Mesenchymal stem cell (in vitro differentiated cells and primary cell): ENCODE results near the gene SNX8.

Source experiments
- DNase-seq: peaks from one replicate; pipeline ENCODE4 v3.0.0-alpha.2; 2013
- H2AFZ ChIP-seq: one replicate; pipeline ENCODE4 v1.6.1; 2013; ENCODE audit warnings: low read depth, mild to moderate bottlenecking, control low read depth, inconsistent platforms, low read length, moderate library complexity
- H2AK5ac ChIP-seq: 2 replicates; pipeline ENCODE4 v1.6.1; 2013; ENCODE audit warnings: low read length, moderate library complexity, mild to moderate bottlenecking, inconsistent platforms; ENCODE audit not compliant: severe bottlenecking
- H2BK120ac ChIP-seq: one replicate; pipeline ENCODE4 v1.6.1; 2013; ENCODE audit warnings: low read depth, mild to moderate bottlenecking, inconsistent platforms, low read length, moderate library complexity
- H2BK12ac ChIP-seq, 2 experiments: one replicate each; pipeline ENCODE4 v1.6.1; 2013; ENCODE audit warnings: inconsistent platforms in 2 of 2, low read length in 2 of 2, mild to moderate bottlenecking in 2 of 2, moderate library complexity in 2 of 2, control low read depth in 1 of 2
- H2BK15ac ChIP-seq: one replicate; pipeline ENCODE4 v1.6.1; 2013; ENCODE audit warnings: mild to moderate bottlenecking, low read depth, inconsistent platforms; ENCODE audit not compliant: poor library complexity, severe bottlenecking
- H2BK5ac ChIP-seq: 2 replicates; pipeline ENCODE4 v1.6.1; 2013; ENCODE audit warnings: low read depth, mild to moderate bottlenecking, low read length, control low read depth, inconsistent platforms; ENCODE audit not compliant: poor library complexity, severe bottlenecking
- H3K14ac ChIP-seq, 2 experiments: one replicate each; pipeline ENCODE4 v1.6.1; 2013; ENCODE audit warnings: inconsistent platforms in 2 of 2, low read length in 2 of 2, control low read depth in 1 of 2, mild to moderate bottlenecking in 1 of 2, moderate library complexity in 1 of 2
- H3K18ac ChIP-seq, 2 experiments: one replicate each; pipeline ENCODE4 v1.6.1; 2013; ENCODE audit warnings: inconsistent platforms in 2 of 2, low read length in 2 of 2, control low read depth in 1 of 2, low read depth in 1 of 2, mild to moderate bottlenecking in 1 of 2
- H3K23ac ChIP-seq, 2 experiments: one replicate each; pipeline ENCODE4 v1.6.1; 2013; ENCODE audit warnings: inconsistent platforms in 2 of 2, low read length in 2 of 2, mild to moderate bottlenecking in 2 of 2, moderate library complexity in 2 of 2, control low read depth in 1 of 2
- H3K27ac ChIP-seq: 2 replicates; pipeline ENCODE4 v1.5.1; 2013; ENCODE audit warnings: mild to moderate bottlenecking, moderate library complexity, low read length, control low read depth, inconsistent platforms; ENCODE audit not compliant: poor library complexity, severe bottlenecking
- H3K27me3 ChIP-seq, 2 experiments: 2 replicates each; pipeline versions ENCODE4 v1.6.1 to v1.7.0; 2013; ENCODE audit warnings: low read length in 2 of 2, mild to moderate bottlenecking in 2 of 2, moderate library complexity in 2 of 2, control low read depth in 1 of 2, inconsistent platforms in 1 of 2; ENCODE audit not compliant: control insufficient read depth in 1 of 2, insufficient read depth in 1 of 2
- H3K36me3 ChIP-seq, 2 experiments: 2 replicates each; pipeline versions ENCODE4 v1.6.1 to v1.7.0; 2013; ENCODE audit warnings: low read length in 2 of 2, control low read depth in 1 of 2, inconsistent platforms in 1 of 2, low read depth in 1 of 2, mild to moderate bottlenecking in 1 of 2; ENCODE audit not compliant: insufficient read depth in 2 of 2, control insufficient read depth in 1 of 2
- H3K4ac ChIP-seq, 2 experiments: one replicate each; pipeline ENCODE4 v1.6.1; 2013; ENCODE audit warnings: inconsistent platforms in 2 of 2, low read length in 2 of 2, mild to moderate bottlenecking in 2 of 2, moderate library complexity in 2 of 2, control low read depth in 1 of 2, low read depth in 1 of 2
- H3K4me1 ChIP-seq: 2 replicates; pipeline ENCODE4 v1.6.1; 2013; ENCODE audit warnings: low read depth, low read length, control low read depth; ENCODE audit not compliant: control insufficient read depth, insufficient read depth
- H3K4me2 ChIP-seq: 2 replicates; pipeline ENCODE4 v1.6.1; 2013; ENCODE audit warnings: low read length, mild to moderate bottlenecking, inconsistent platforms; ENCODE audit not compliant: poor library complexity, severe bottlenecking
- H3K4me3 ChIP-seq, 2 experiments: 2 replicates each; pipeline versions ENCODE4 v1.5.1 to v1.7.0; 2013; ENCODE audit warnings: low read length in 2 of 2, mild to moderate bottlenecking in 2 of 2, control low read depth in 1 of 2, low read depth in 1 of 2; ENCODE audit not compliant: insufficient read depth in 1 of 2
- H3K79me1 ChIP-seq: replicated peaks from 2 replicates; pipeline ENCODE4 v1.6.1; 2013; ENCODE audit warnings: mild to moderate bottlenecking, control low read depth, low read length, inconsistent platforms; ENCODE audit not compliant: poor library complexity, severe bottlenecking
- H3K9ac ChIP-seq: 2 replicates; pipeline ENCODE4 v1.7.0; 2013; ENCODE audit warnings: mild to moderate bottlenecking, low read length, moderate library complexity
- H3K9me3 ChIP-seq: 2 replicates; pipeline ENCODE4 v1.7.0; 2013; ENCODE audit warnings: mild to moderate bottlenecking, low read length; ENCODE audit not compliant: control insufficient read depth
- H4K8ac ChIP-seq: one replicate; pipeline ENCODE4 v1.6.1; 2013; ENCODE audit warnings: inconsistent platforms, mild to moderate bottlenecking, low read length, moderate library complexity
- H4K91ac ChIP-seq: one replicate; pipeline ENCODE4 v1.6.1; 2013; ENCODE audit warnings: mild to moderate bottlenecking, low read length, inconsistent platforms
- WGBS: methylation state at CpG from one replicate; pipeline ENCODE4 v1.1.7; 2013; ENCODE audit warnings: mixed read lengths; 5-methylcytosine and 5-hydroxymethylcytosine counted together

The SNX8 gene

DNA sequence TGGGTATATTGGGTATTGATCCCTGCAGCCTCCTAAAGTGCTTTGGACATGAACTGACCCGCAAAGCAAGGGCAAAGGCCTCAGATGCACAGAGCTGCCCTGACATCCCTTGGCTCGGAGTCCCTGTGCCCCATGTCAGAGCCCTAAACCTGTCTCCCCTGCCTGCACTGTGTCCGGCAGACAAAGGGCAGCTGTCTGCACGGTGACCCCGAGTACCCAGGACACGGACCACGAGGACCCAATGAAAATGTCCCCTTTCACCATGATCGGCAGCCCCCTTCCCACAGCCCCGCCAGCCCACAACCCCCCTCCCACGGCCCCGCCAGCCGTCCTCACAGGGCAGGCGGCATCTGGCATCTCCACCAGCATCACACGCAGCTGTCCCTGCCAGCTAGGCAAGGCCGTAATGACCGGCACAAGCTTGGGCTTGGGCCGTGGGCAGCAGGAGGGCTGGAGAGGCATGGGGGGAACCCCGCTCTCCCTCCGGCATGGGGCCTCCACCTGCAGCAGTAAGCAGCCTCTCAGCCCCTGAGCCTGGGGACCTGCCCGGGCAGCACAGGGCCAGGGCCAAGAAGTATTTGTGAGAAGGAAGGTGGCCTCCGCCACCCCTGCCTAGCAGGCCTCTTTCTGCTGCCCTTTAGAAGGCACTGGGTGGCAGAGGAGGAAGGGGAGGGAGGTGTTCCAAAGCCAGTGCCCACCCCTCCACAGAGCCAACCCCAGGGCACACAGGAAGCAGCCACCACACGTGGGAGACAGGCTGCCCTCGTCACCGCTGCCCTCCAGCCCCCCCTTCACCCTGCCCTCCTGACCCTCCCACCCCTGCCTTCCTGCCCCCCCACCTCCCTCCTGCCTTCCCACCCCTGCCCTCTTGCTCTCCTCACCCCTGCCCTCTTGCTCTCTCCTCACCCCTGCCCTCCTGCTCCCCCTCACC is 62.1 kb downstream of the SNX8 start:
- H3K14ac ChIP-seq, result no peak overlapping the region

DNA sequence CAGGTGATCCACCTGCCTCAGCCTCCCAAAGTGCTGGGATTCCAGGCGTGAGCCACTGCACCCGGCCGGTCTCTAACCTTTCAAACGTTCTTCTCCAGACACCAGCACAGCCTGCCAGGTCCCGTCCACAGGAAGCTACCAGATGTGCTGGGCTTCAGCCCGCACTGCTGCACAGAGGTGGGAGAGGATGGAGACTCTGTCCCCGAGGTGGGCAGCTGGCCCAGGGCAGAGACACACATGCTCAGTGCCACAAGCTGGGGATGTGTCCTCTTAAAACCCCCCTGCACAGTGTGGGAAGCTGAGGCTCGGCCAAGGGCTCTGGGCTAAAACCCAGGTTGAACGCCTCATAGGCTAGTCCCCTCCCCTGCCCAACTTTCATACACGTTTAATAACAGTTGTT is 62.9 kb downstream of the SNX8 start:
- no peak overlapping the region for H3K23ac ChIP-seq

More for the DNA sequence above, 62.1 kb downstream of the SNX8 start:
- Histone ChIP-seq H2AK5ac (no peak overlapping the region), H3K9me3 (no peaks in the 10 kb centered on the region), H3K36me3 (peaks cover 39 to 66% of the 10 kb centered on the region in 2 experiments), H3K27me3 (no peaks in the 10 kb centered on the region), H3K27ac (no peak overlapping the region), H3K4me1 (peaks cover 49% of the 10 kb centered on the region), H3K9ac (no peak overlapping the region), H3K4ac (no peak overlapping the region), H3K23ac (no peak overlapping the region), H2BK120ac (no peak overlapping the region), H3K4me3 (no peak overlapping the region), H2BK5ac (no peak overlapping the region), H2BK12ac (no peak overlapping the region), H3K4me2 (no peak overlapping the region), H4K8ac (no peak overlapping the region), H2AFZ (no peak overlapping the region), H3K79me1 (peaks cover 15% of the 10 kb centered on the region), H2BK15ac (peak overlapping the region; percentile 44), H4K91ac (peak overlapping the region; percentile 62), H3K18ac (peak overlapping the region in 1 of 2 experiments; percentile 37)
- WGBS, result 87% methylated on average over 22 of the region's 24 CpGs
- no peak for DNase-seq

DNA sequence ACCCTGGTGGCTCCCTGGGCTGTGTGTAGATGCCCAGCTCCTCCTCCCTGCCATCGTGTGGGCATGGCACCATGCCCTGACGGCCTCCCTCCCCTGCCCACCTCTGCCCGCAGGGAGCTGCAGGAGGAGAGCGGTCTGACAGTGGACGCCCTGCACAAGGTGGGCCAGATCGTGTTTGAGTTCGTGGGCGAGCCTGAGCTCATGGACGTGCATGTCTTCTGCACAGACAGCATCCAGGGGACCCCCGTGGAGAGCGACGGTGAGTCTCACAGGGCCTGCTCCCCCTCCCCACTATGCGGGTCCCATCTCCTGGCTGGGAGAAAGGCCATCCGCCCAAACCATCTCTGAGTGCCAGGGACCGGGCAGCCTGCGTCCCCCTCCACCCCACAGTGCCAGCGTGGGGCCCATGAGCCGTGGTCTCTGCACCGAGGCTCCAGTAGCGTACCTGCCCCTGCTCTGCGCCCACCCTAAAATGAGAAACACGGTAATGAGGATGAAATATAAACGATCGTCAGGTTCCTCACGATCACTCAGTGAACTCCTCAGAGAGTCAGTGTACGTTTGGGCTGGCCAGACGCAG is 64.4 kb downstream of the SNX8 start:
- peaks cover 36% of the 10 kb centered on the region for H3K4me1 ChIP-seq
- 94% methylated on average over 27 of the region's 27 CpGs for WGBS
- peak overlapping the region in 1 of 2 experiments; percentile 57 for H3K4me3 ChIP-seq
- no peaks in the 10 kb centered on the region for H3K9me3 ChIP-seq
- H2AFZ ChIP-seq, result no peak overlapping the region
- peaks cover 17% of the 10 kb centered on the region for H3K79me1 ChIP-seq
- peak overlapping the region; percentile 88 for H2AK5ac ChIP-seq
- H3K18ac ChIP-seq, result peak overlapping the region; percentile 71 to 90
- peak overlapping the region; percentile 29 for H2BK15ac ChIP-seq
- no peak for DNase-seq
- peak overlapping the region in 1 of 2 experiments; percentile 37 for H3K14ac ChIP-seq
- peak overlapping the region; percentile 69 to 93 for H3K4ac ChIP-seq
- no peaks in the 10 kb centered on the region for H3K27me3 ChIP-seq
- no peak overlapping the region for H3K4me2 ChIP-seq
- peak overlapping the region; percentile 91 for H3K27ac ChIP-seq
- H3K36me3 ChIP-seq, result peaks cover 22 to 46% of the 10 kb centered on the region in 2 experiments
- H4K91ac ChIP-seq, result peak overlapping the region; percentile 100
- H3K9ac ChIP-seq, result peak overlapping the region; percentile 87
- peak overlapping the region in 1 of 2 experiments; percentile 27 for H3K23ac ChIP-seq
- H2BK5ac ChIP-seq, result peak overlapping the region; percentile 77
- H2BK120ac ChIP-seq, result peak overlapping the region; percentile 56
- H2BK12ac ChIP-seq, result peak overlapping the region; percentile 71 to 98
- peak overlapping the region; percentile 97 for H4K8ac ChIP-seq

More for the DNA sequence above, 62.9 kb downstream of the SNX8 start:
- Histone ChIP-seq H2BK15ac (no peak overlapping the region), H2BK5ac (no peak overlapping the region), H2BK12ac (no peak overlapping the region), H3K14ac (no peak overlapping the region), H3K27me3 (no peaks in the 10 kb centered on the region), H3K4me2 (no peak overlapping the region), H3K4me3 (no peak overlapping the region), H3K79me1 (peaks cover 18% of the 10 kb centered on the region), H2AK5ac (no peak overlapping the region), H3K18ac (no peak overlapping the region), H3K4ac (no peak overlapping the region), H3K9ac (no peak overlapping the region), H2BK120ac (no peak overlapping the region), H3K4me1 (peaks cover 49% of the 10 kb centered on the region), H2AFZ (no peak overlapping the region), H3K9me3 (no peaks in the 10 kb centered on the region), H4K91ac (no peak overlapping the region), H3K27ac (no peak overlapping the region), H3K36me3 (peaks cover 32 to 59% of the 10 kb centered on the region in 2 experiments), H4K8ac (no peak overlapping the region)
- 90% methylated on average over 7 of the region's 10 CpGs for WGBS
- DNase-seq, result no peak
